RWPE2 (cell line): ENCODE results near the gene CRTC3.

Experiments
- ATAC-seq: fragments of 200-7000 bp; cut with Tn5 transposase; 3 replicates; pipeline ENCODE4 v1.9.1; 2021; ENCODE audit warnings: low read depth
- DNase-seq: peaks from one replicate; pipeline ENCODE4 v3.0.0-alpha.2; 2020; ENCODE audit warnings: low spot score
- H3K27ac ChIP-seq: fragments of 450-650 bp; 2 replicates; pipeline ENCODE4 v1.5.1; 2017; ENCODE audit warnings: mild to moderate bottlenecking; ENCODE audit not compliant: poor library complexity, severe bottlenecking
- H3K27me3 ChIP-seq: fragments of 250-450 bp; sonication (Bioruptor Pico); 2 replicates; pipeline ENCODE4 v1.5.1; 2021; ENCODE audit warnings: mild to moderate bottlenecking, moderate library complexity; ENCODE audit not compliant: insufficient read depth, poor library complexity, severe bottlenecking
- H3K36me3 ChIP-seq: fragments of 250-450 bp; sonication (Bioruptor Pico); 2 replicates; pipeline ENCODE4 v1.5.1; 2020; ENCODE audit warnings: low read depth, mild to moderate bottlenecking, moderate library complexity
- H3K4me1 ChIP-seq: fragments of 250-450 bp; sonication (Bioruptor Pico); 2 replicates; pipeline ENCODE4 v1.5.1; 2021; ENCODE audit warnings: mild to moderate bottlenecking, moderate library complexity; ENCODE audit not compliant: insufficient read depth, poor library complexity, severe bottlenecking
- H3K4me3 ChIP-seq: fragments of 250-450 bp; sonication (Bioruptor Pico); 2 replicates; pipeline ENCODE4 v1.5.1; 2021; ENCODE audit warnings: mild to moderate bottlenecking, moderate library complexity; ENCODE audit not compliant: severe bottlenecking
- H3K9me3 ChIP-seq: fragments of 250-450 bp; sonication (Bioruptor Pico); 2 replicates; pipeline ENCODE4 v1.5.1; 2021; ENCODE audit warnings: mild to moderate bottlenecking, moderate library complexity; ENCODE audit not compliant: severe bottlenecking
- CTCF ChIP-seq: fragments of 450-650 bp; IDR thresholded peaks from one replicate; pipeline ENCODE4 v1.5.1; 2017; ENCODE audit warnings: mild to moderate bottlenecking, moderate library complexity; ENCODE audit not compliant: poor library complexity, severe bottlenecking

Gene CRTC3

GRCh38 chr15:90640862-90641261 is 111.1 kb downstream of the CRTC3 start:
- TF ChIP-seq CTCF: no peak
- ATAC-seq: no peak

GRCh38 chr15:90641581-90642463 is 112.1 kb downstream of the CRTC3 start:
- Histone ChIP-seq H3K36me3 (peaks cover 20% of the 10 kb centered on the region), H3K4me1 (no peaks in the 10 kb centered on the region), H3K9me3 (no peaks in the 10 kb centered on the region), H3K27ac (no peak overlapping the region), H3K4me3 (no peak overlapping the region), H3K27me3 (no peaks in the 10 kb centered on the region)
- DNase-seq: no peak
- TF ChIP-seq CTCF: no peak
- ATAC-seq: no peak

More at GRCh38 chr15:90640862-90641261, 111.1 kb downstream of the CRTC3 start:
- no peaks in the 10 kb centered on the region for H3K4me1 ChIP-seq
- H3K9me3 ChIP-seq: no peaks in the 10 kb centered on the region
- H3K36me3 ChIP-seq: peaks cover 20% of the 10 kb centered on the region
- H3K4me3 ChIP-seq: no peak overlapping the region
- no peak for DNase-seq
- no peak overlapping the region for H3K27ac ChIP-seq
- no peaks in the 10 kb centered on the region for H3K27me3 ChIP-seq

- no peak for TF ChIP-seq CTCF
- Histone ChIP-seq H3K9me3 (no peaks in the 10 kb centered on the region), H3K27ac (no peak overlapping the region), H3K4me3 (no peak overlapping the region), H3K36me3 (peaks cover 20% of the 10 kb centered on the region), H3K27me3 (no peaks in the 10 kb centered on the region), H3K4me1 (peaks cover 1% of the 10 kb centered on the region)
- no peak for ATAC-seq
- DNase-seq: no peak
Observed at GRCh38 chr15:90642464-90643300, 113.0 kb downstream of the CRTC3 start.

GRCh38 chr15:90643301-90643632 is 113.5 kb downstream of the CRTC3 start:
- Histone ChIP-seq H3K27ac (no peak overlapping the region), H3K27me3 (no peaks in the 10 kb centered on the region), H3K4me1 (peaks cover 7% of the 10 kb centered on the region), H3K9me3 (no peaks in the 10 kb centered on the region), H3K4me3 (no peak overlapping the region), H3K36me3 (peaks cover 20% of the 10 kb centered on the region)
- no peak for TF ChIP-seq CTCF
- no peak for DNase-seq
- no peak for ATAC-seq
